ENCODE measurements around the gene NARS2. TPM values are rescaled to one million over a fixed set of nuclear protein-coding genes. Genes with fewer than 3 reads are reported as not detected.

Gene NARS2
- total RNA-seq, 1 donor, result 37.1 TPM

DNA sequence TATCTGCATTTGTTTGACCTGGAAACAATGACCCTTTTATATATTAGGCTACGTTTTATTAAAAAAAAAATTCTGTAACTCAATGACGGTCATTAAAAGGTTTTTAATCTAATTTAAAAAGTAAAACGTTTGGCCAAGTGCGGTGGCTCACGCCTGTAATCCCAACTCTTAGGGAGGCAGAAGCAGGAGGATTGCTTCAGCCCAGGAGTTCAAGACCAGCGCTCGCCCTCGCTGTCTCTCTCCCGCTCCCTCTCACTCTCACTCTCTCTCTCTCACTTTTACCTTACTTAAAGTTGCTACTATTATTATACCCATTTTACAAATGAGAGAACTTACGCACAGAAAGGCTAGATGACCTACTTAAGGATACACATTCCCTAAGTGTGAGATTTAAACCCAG is 814 bp upstream of the NARS2 start:
- peak overlapping the region; percentile 74 for H3K4me3 ChIP-seq (ENCODE audit: low read depth, low read length)
- DNase-seq (ENCODE audit: low read depth), result no peak
- TF ChIP-seq, protein P1, sequence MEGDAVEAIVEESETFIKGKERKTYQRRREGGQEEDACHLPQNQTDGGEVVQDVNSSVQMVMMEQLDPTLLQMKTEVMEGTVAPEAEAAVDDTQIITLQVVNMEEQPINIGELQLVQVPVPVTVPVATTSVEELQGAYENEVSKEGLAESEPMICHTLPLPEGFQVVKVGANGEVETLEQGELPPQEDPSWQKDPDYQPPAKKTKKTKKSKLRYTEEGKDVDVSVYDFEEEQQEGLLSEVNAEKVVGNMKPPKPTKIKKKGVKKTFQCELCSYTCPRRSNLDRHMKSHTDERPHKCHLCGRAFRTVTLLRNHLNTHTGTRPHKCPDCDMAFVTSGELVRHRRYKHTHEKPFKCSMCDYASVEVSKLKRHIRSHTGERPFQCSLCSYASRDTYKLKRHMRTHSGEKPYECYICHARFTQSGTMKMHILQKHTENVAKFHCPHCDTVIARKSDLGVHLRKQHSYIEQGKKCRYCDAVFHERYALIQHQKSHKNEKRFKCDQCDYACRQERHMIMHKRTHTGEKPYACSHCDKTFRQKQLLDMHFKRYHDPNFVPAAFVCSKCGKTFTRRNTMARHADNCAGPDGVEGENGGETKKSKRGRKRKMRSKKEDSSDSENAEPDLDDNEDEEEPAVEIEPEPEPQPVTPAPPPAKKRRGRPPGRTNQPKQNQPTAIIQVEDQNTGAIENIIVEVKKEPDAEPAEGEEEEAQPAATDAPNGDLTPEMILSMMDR (IDR thresholded peaks at IDR 0.05; ENCODE audit: insufficient read depth, low read depth, low read length), result no peak

DNA sequence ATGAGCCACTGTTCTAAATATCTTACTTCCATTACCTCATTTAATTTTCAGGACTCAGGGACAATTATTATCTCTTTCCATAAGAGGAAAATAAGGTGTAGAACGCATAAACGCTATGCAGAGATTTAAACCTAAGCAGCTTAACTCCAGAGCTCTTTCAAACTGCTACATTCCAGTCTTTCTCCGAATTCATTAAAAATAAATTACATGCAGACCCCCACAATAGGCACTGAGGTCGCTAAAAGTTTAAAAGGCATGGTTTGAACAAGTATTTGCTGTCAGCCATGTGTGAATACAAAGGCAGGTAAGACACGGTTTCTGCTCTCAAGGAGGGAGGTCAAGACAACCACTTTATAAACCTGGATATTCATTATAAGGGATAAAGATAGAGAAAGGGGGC is 983 bp downstream of the NARS2 start:
- TF ChIP-seq, protein P1 (IDR thresholded peaks at IDR 0.05; ENCODE audit: insufficient read depth, low read depth, low read length), result no peak
- no peak for DNase-seq (ENCODE audit: low read depth)
- peak overlapping the region; percentile 74 for H3K4me3 ChIP-seq (ENCODE audit: low read depth, low read length)

DNA sequence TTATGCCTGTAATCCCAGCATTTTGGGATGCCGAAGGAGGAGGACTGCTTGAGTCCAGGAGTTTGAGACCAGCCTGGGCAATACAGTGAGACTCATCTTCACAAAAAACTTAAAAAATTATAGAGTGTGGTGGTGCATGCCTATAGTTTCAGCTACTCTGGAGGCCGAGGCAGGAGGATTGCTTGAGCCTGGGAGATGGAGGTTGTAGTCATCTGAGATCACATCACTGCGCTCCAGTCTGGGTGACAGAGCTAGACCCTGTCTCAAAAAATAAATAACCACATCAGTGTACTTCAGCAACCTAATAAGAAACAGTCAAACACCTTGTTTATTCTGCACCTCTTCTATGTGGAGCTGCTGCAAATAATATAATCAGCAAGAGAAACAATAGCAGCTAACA is 1.4 kb downstream of the NARS2 start:
- DNase-seq (ENCODE audit: low read depth), result no peak
- peak overlapping the region; percentile 74 for H3K4me3 ChIP-seq (ENCODE audit: low read depth, low read length)
- TF ChIP-seq, protein P1 (IDR thresholded peaks at IDR 0.05; ENCODE audit: insufficient read depth, low read depth, low read length), result no peak

DNA sequence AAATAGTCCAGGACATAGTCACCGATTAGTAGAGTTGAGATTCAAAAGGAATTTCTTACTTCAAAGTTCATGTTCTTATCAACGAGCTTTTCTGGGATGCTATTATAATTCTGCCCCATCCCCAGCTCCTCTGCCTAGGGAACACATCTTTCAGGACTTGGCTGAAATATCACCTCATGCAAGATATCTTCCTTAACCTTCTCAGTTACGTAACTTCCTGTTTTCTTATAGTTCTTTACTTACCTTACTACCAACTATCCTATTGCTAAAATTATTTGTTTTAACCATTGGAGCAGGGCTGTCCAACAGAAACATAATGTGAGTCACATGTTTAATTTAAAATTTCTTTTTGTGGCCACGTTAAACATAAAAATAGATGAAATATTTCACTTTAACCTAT is 2.3 kb downstream of the NARS2 start:
- no peak for DNase-seq (ENCODE audit: low read depth)
- TF ChIP-seq, protein P1 (IDR thresholded peaks at IDR 0.05; ENCODE audit: insufficient read depth, low read depth, low read length), result no peak
- H3K4me3 ChIP-seq (ENCODE audit: low read depth, low read length), result no peak overlapping the region

DNA sequence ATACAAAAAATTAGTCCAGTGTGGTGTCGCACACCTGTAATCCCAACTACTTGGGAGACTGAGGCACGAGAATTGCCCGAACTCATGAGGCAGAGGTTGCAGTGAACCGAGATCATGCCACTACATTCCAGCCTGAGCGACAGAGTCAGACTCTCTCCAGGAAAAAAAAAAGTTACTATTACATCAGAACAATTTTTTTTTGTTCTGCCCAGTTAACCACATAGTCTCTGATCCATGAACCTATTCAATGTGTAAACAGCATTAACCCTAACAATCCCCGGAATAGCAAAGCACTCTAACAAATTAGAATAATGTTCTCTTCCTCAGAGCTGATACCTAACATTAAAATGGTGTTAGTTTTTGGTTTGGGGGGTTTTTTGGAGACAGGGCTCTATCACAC is 4.6 kb downstream of the NARS2 start:
- no peak overlapping the region for H3K4me3 ChIP-seq (ENCODE audit: low read depth, low read length)
- DNase-seq (ENCODE audit: low read depth), result no peak
- TF ChIP-seq, protein P1 (IDR thresholded peaks at IDR 0.05; ENCODE audit: insufficient read depth, low read depth, low read length), result no peak

DNA sequence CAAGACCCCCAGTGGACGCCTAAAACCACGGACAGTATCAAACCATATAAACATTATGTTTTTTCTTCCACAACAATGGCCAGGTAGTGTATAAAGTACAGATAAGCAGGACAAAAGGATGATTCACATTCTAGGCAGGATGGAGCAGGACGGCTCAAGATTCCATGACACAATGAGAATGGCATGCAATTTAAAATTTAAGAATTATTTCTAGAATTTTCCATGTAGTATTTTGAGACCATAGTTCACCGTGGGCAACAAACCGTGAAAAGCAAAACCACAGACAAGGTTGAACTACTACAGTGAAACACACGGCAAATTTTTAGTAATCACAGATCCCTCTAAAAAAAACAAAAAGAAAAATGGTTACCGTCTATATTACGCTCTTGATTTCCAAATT is 7.5 kb downstream of the NARS2 start:
- no peak for DNase-seq (ENCODE audit: low read depth)
- TF ChIP-seq, protein P1 (IDR thresholded peaks at IDR 0.05; ENCODE audit: insufficient read depth, low read depth, low read length), result no peak
- H3K4me3 ChIP-seq (ENCODE audit: low read depth, low read length), result no peak overlapping the region
